Neural cell (in vitro differentiated cells): ENCODE measurements around the gene KIRREL3.

Source experiments
- CTCF ChIP-seq: fragments of 450-650 bp; IDR thresholded peaks from 2 replicates; pipeline ENCODE4 v1.5.1; 2014; ENCODE audit warnings: antibody characterized with exemption, mild to moderate bottlenecking, moderate library complexity; ENCODE audit not compliant: poor library complexity, severe bottlenecking
- EZH2 ChIP-seq: fragments of 200-600, 300-800 bp; shearing (Covaris generic), sonication (generic); IDR thresholded peaks from 2 replicates; pipeline ENCODE4 v1.6.1; 2014; ENCODE audit warnings: antibody characterized with exemption, low read length, borderline replicate concordance, mild to moderate bottlenecking; ENCODE audit not compliant: insufficient read depth, poor library complexity, severe bottlenecking
- MXI1 ChIP-seq: fragments of 450-650 bp; conservative IDR thresholded peaks from 2 replicates; pipeline ENCODE4 v1.6.1; 2014; ENCODE audit warnings: antibody characterized with exemption, mild to moderate bottlenecking; ENCODE audit not compliant: poor library complexity, severe bottlenecking
- POLR2AphosphoS5 ChIP-seq: IDR thresholded peaks from 2 replicates; pipeline ENCODE4 v1.6.1; 2012
- RAD21 ChIP-seq: fragments of 450-650 bp; conservative IDR thresholded peaks from 2 replicates; pipeline ENCODE4 v1.6.1; 2014; ENCODE audit warnings: antibody characterized with exemption, mild to moderate bottlenecking, moderate library complexity
- REST ChIP-seq: IDR thresholded peaks from 2 replicates; pipeline ENCODE4 v1.6.1; 2012; ENCODE audit warnings: borderline replicate concordance
- SMC3 ChIP-seq: fragments of 450-650 bp; conservative IDR thresholded peaks from 2 replicates; pipeline ENCODE4 v1.6.1; 2014; ENCODE audit warnings: antibody characterized with exemption, mild to moderate bottlenecking, moderate library complexity; ENCODE audit not compliant: poor library complexity
- TAF1 ChIP-seq: IDR thresholded peaks from 2 replicates; pipeline ENCODE4 v1.6.1; 2012; ENCODE audit warnings: low read depth

GRCh38 chr11:126608658-126609057 is 391.9 kb downstream of the KIRREL3 start:
- no peak for TF ChIP-seq TAF1
- TF ChIP-seq CTCF = peak; percentile 8
- TF ChIP-seq POLR2AphosphoS5 = no peak
- TF ChIP-seq MXI1 = no peak
- TF ChIP-seq EZH2 = no peak
- no peak for TF ChIP-seq REST
- TF ChIP-seq RAD21 = no peak
- TF ChIP-seq SMC3 = no peak
